Urothelium cell line (cell line): Measurements from ENCODE around the gene SH3RF3.

ENCODE experiments used
- DNase-seq: peaks from one replicate; pipeline ENCODE4 v3.0.0; 2011; ENCODE audit warnings: low spot score, mixed read lengths
- FAIRE-seq: peaks from 2 replicates; lab custom pipeline; 2011; peaks lifted over from hg19 to GRCh38; lab: Jason Lieb, UNC

The SH3RF3 gene

DNA sequence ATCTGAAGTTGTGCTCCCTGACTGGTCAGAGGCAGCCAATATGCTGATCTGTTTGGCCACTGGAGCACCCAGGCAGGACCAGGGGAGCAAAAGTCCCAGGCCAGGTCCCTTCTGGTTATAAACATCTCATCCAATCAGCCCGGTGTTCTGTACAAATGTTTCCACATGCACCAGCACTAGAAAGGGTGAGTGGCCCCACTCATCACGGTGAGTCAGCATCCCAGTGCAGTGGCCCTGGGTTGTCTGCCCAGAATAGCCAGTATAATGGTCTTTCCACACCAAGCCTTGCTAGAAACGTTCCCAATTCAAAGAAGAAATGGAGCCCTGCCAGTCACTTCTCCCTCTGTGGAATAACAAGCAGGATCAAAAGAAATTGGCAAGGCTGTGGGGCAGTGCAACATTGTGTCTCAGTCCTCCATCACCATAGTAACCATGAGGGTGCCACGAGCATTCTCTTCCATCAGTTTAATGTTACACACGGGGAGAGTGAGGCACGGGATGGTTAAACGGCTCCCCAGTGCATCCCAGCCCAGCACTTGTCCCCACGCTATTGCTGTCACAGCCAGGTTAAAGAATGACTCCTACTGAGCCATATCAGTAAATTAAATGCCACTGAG lies 309.9 kb downstream of the SH3RF3 start:
- peak; percentile 44 for FAIRE-seq

DNA sequence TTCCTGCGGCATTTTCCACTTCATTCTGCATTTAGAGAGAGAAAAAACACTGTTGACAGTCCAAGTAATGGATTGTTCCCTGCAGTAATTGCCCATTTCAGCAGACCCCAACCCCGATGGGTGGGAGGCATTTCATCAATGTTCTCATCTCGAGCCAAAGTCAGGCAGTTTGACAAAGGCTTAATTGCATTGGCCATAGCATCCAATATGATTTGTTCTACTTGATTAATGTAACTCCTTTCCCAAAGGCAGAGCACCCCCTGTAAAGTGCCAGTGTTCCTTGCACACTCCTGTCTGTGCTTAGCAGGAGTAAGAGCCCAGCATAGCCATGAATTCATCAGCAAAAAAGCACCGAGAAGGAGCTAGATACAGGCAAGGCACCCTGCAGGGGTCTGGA lies 310.4 kb downstream of the SH3RF3 start:
- FAIRE-seq (peak; percentile 84), DNase-seq (no peak)

More for the DNA sequence above, 309.9 kb downstream of the SH3RF3 start:
- no peak for DNase-seq

DNA sequence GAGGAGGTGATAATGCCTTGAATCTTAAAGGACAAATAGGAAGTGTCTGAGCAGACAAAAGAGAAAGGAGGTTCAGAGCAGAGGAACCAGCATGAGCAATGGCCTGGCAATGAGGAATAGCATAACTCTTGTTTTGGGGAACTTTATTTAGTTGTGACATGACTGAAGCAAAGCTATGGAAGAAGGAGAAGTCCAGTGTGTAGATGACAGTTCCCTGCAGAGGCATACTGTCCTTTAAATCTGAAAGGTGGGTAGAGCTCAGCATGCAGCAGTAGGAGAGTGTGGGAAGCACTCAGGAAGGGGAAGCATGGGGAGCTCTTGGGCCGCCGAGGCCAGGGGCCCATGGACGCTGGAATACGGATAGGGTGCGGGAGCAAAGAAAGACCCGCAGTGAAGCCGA lies 311.0 kb downstream of the SH3RF3 start:
- no peak for FAIRE-seq

DNA sequence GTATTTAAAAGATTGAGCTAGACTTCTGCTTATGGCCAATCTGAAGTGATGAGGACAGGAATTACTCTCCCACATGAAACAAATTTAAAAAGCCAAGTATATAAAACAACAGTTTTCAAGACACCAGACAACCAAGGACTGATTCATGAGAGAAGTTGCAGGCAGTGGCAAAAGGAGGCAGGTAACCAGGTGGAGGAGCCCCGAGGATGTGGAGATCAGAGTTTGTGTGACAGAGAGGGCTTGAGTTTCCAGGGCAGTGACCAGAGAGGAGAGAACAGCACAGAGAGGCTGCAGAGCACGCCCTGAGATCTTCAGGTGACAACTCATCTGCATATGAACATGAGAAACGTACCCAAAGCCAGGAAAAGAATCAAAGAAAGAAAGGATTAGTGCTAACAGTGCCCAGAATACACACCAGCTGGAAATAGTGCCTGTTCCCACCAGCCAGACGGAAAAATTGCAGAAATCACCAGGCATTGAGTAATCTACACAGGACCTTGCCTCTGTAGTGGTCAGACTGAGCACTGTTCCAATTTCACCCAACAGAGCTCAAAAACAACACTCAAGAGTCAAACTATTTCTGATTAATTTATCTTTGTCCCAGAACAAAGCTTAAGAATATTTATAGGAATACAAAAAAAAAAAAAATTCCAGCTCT lies 311.6 kb downstream of the SH3RF3 start:
- DNase-seq (no peak), FAIRE-seq (no peak)

More for the DNA sequence above, 311.0 kb downstream of the SH3RF3 start:
- no peak for DNase-seq

DNA sequence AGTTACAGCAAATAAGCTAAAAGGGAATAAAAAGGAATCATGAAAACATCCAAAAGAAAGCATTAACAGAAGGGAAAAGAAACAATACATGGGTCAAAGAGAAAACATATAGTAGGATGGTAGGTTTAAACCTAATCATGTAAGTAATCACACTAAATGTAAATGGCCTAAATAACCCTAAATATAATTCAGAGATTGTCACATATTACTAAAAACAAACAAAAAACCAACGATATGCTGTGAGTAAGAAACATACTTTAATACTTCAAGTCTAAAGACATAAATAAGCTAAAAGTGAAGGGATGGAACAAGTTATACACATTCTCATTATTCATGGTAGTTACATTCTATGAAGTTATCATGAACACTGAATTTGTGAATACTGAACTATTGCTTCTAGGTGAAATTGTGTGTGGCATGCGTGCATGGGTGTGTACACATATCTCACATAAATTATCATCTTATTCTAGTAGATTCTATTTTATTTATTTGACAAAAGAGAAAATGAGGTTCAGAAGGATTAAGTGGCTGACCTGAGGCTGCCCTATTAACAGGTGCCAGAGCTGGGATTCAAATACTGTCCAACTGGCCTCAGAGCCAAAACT lies 313.8 kb downstream of the SH3RF3 start:
- FAIRE-seq = no peak
- DNase-seq = no peak

DNA sequence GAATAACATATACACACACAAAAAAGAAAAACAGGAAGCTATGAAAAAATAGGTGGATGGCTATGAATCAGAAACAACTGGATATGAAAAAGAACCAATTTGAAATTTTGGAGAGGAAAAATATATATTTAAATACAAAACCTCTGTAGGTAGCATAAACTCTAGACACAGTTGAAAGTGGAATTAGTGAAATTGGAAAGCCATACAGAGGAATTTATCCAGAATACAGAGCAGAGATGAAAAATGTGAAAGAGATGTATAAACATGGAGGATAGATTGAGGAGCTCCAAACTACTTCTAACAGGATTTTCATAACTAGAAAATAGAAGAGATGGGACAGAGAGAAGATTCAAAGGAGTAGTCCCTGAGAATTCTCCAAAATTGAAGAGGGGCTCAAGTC lies 315.9 kb downstream of the SH3RF3 start:
- FAIRE-seq = no peak
- no peak for DNase-seq

DNA sequence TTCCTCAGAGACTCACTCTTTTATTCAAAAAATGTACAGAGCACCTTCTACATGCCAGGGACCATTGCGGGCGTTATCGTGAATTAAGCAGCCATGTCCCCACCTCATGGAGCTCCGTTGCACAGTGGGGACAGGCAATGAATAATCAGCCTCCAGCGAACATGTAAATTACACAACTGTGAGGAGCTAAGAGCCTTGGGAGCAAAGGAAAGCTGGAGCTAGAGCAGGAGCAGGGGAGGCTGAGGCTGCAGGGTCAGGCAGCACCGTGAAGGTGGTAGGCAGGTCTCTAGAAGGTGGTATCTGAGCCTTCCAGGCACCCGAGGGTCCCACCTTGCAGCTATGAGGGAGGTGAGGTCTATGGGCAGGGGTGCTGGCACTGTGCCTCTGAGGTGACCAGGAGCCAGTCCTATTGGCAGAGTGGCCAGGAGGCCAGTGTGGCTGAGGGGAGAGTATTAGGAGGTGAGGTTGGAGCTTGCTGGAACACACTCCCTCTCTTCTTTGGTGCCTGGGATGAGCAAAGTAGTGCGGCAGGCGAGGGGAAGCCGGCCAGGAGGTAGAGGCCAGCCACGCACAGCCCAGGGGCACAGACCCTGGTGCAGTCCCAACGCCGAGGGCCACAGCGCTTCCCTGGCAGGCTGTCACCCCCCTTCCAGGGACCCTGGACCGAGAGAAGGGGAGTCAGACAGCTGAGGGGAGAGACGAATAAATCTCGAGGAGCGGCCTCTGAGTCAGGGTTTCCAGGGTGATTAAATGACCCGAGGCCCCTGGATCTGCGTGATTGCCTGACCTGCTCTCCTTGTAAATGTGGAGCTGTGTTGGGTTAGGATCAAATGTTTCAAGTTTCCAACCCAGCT lies 317.5 kb downstream of the SH3RF3 start:
- DNase-seq (no peak), FAIRE-seq (peak; percentile 5)

DNA sequence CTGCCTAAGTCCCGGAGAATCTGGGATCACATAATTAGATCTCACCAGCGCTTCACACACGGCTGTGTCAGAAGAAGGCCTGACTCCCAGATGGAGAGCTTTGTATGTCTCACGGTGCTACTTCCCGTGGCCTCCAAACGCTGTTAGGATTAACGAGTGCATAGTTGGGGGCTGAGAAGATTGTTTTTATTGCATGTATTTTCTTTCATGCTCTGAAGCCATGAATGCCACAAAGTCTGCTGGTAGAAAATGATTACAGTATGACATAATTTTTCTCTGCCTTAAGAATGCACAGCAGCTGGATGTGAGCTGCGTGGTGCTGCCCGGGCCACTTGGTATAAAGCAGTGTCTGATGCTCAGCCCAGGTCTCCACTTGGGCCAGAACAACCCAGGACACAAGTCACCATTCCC lies 318.3 kb downstream of the SH3RF3 start:
- FAIRE-seq (peak; percentile 32), DNase-seq (peak; percentile 68)

DNA sequence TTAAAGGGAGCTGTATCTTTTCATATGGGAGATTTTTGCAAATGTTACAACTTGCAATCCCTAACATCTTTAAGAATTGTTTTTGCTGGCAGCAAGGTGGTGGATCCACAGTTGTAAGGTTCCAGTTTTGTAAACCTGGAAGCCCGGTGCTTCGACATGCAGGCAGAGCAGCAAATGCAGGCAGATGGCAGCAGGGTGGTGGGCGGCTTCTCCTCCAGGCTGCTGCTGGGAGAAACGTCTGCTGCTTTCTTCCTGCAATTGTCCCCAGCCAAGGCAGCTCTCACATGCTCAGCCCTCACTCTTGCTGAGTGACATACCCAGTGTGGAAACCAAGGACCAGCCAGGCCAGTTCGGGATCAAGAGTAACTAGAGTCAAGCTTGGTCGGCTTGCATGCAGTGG lies 318.8 kb downstream of the SH3RF3 start:
- FAIRE-seq = no peak
- no peak for DNase-seq

DNA sequence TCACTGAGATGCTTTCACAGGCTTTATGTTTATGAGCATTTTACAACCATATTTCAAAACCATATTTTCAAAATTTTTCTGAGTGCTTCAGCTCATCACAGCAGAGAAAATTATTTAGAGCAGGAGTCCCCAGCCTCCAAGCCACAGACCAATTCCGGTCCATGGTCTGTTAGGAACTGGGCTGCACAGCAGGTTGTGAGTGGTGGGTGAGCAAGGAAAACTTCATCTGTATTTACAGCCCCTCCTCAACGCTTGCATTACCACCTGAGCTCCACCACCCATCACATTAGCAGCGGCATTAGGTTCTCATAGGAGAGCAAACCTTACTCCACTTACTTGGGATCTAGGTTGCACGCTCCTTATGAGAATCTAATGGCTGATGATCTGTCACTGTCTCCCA lies 319.2 kb downstream of the SH3RF3 start:
- DNase-seq = no peak
- no peak for FAIRE-seq

DNA sequence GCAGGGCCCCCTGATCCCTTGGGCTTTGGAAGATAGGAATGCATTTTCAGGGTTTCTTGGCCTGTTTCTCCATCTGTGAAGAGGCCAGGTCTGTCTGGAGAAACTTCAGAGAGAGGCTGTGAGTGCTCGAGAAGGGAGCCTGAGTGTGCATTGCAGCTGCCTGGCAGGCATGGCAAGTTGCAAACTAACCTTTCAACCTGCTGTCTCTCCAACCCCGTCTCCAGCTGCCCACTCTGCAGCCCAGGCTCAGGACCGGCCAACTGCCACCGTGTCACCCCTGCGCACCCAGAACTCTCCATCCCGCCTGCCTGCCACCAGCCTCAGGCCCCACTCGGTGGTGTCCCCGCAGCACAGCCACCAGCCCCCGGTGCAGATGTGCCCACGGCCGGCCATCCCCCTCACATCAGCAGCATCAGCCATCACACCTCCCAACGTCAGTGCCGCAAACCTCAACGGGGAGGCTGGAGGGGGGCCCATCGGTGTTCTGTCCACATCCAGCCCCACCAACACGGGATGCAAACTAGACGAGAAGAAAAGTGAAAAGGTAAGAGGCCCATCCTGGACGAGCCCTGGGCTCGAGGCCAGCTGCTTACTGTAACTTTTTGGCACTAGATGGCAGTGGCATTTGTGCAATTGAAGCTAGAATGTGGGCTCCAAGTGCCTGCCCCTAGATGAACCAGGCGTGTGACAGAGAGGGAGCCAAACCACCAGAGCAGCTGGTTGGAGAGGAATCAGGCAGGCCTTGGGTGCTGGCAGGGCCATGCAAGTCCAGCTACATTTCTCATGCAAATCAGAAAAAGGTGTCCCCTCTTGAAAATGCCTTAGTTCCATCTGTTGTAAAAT lies 320.2 kb downstream of the SH3RF3 start:
- FAIRE-seq = peak; percentile 74

DNA sequence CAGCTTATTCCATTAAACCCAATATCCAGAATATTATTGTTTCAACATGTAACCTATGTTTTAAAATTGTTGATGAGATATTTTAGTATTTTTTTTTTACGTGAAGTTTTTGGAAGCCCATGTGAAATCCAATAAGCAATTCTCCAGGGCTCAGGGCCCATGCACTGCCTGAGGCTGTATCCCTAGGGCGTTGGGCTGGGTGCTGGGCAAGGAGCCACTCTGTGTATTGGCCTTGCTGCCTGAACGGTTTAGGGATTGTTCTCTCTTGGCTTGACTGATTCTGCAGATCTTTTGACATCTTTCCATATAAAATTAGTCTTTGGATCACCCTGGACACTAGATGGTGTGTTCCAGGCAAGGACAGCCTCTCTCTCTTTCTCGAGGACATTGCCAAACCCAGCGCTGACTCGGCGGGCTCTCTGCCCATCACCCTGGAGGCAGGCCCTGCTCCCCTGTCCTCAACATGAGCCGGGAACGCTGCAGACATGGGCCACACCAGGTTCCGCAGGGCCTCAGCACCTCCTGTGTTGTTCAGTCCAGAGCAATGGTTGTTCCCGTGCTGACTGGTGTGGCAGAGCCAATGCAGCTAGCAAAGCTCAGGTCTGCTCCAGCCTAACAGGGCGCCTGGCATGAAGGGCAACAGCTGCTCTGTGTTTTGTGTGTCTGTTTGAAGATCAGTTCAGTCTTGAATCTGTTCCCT lies 321.7 kb downstream of the SH3RF3 start:
- DNase-seq = no peak
- FAIRE-seq = peak; percentile 53

More for the DNA sequence above, 320.2 kb downstream of the SH3RF3 start:
- peak; percentile 40 for DNase-seq

DNA sequence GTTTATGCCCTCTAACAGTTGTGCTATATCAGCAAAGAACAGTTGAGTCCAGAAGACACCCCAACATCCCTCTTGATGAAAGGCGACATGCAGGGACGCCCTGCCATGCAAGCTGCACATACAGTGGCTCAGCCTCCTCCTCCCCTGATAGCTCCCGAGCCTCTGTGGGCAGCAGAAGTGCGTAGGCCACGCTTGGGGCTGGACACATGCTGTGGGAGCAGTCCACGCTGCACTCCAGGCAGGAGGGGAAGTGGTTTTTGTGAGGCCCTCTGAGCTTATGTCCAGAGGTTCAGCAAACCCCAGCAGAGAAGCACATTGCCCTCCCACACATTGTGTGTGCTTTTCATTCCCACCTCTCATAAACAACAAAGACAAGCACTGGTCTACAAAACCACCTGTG lies 322.7 kb downstream of the SH3RF3 start:
- DNase-seq (no peak), FAIRE-seq (peak; percentile 85)

DNA sequence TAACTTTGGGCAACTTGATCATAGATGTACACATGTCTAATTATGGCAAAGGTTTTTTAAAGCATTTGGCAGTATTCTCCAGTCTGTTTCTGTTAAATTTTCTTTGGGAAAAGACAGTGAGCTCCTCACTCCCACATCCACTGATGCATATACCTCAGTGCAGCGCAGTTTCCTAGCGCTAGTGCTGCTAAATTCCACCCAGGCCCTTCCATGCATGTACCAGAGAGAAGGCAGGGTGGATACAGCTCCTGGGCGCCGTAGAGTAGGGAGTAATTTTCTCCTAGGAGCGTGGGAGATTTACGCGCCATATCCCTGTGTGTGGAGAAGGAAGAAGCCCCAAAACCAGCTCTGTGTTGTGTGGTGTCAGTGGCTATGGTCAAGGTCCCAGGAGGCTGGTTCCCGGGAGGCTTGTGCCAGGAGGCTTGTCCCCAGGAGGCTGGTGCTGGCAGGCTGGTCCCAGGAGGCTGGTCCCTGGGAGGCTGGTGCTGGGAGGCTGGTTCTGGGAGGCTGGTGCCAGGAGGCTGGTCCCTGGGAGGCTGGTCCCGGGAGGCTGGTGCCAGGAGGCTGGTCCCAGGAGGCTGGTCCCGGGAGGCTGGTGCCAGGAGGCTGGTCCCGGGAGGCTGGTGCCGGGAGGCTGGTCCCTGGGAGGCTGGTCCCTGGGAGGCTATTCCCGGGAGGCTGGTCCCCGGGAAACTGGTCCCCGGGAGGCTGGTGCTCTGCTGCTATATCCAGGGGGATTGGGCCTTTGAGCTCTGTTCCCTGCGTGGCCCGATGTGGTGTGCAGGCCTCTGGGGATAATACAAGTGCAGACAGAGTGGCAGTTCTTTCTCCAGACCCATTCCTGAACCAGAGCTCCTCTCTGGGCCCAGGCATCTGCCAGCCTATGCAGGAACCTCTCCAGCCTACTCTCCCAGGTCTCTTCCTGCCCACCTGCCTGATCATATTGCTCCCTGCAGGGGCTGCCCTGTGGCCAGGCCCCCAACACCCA lies 323.6 kb downstream of the SH3RF3 start:
- no peak for FAIRE-seq

DNA sequence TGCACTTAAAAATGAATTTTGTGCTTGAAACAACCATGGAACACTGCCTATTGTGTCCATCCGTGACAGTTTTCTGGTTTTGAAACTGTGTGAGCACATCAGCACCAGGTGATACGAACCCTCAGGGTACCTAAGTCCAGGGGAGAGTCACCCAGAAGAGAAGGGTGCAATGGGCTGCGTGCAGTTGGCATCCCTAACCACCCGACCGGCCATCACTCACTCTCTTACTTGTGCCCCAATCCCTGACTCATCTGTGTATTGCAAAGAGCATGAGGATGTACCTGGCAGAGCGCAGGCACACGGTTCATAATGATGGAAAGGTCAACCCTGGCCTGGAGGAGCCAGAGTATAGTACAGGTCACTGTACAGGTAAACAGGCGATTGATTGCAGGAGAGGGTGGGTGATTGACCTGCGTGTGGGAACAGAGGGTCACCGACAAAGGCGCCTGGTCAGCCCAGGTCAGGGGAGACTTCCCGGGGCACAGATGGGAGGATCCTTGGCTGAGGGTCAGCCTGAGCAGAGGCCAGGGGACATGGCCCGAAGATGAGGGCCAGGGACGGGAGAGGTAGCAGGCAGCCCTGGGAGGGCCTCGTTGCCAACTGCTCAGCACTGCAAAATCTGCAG lies 324.5 kb downstream of the SH3RF3 start:
- DNase-seq = no peak
- FAIRE-seq = no peak

More for the DNA sequence above, 323.6 kb downstream of the SH3RF3 start:
- DNase-seq = no peak

DNA sequence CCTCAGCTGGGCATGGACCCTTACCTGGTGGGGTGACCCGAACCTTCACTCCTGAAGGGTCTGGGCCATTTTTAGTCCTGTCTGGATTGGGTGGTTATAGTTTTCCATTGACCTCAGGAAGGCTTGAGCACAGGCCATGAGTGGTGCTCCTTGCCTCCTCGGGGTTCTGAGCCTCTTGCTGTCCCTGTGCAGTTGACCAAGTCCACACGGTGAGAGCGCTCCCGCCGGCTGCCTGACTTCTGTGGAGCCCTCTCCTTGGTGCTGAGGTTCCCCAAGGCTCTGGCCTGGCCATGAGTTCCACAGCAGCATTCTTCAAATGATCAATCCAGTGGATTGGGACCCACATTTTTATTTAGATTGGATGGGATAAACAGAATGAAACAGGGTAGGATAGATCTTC lies 325.3 kb downstream of the SH3RF3 start:
- FAIRE-seq (no peak), DNase-seq (no peak)

DNA sequence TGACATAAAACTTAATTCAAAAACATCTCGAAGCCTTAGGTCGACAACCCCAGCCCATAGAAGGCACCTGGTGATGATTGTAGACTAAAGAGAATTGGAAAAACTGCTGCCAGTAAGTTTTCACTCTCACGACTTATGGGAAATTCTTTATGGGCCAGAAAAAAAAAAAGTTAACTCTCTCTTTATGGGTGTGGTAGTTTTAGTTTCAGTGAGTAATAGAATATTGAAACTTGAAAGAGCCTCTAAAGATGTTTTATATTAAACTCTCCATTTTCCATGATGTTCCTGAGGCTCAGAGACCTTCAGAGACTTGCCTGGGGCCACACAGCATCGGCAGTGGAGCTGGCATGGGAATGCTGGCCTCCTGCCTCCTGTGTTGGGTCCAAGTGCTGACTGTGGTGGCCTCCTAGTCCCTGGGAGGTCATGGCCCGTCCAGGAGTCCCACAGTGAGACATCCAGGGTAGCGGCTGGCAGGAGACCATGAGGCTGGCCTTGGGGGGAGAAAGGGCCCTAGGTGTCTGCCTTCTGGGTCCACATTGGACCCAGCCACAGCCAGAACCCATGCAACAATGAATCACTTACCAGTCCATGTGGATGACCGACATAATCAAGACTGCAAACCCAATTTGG lies 325.9 kb downstream of the SH3RF3 start:
- FAIRE-seq (no peak), DNase-seq (no peak)
